ENCODE data around the gene TMEM107.

TMEM107 gene

DNA sequence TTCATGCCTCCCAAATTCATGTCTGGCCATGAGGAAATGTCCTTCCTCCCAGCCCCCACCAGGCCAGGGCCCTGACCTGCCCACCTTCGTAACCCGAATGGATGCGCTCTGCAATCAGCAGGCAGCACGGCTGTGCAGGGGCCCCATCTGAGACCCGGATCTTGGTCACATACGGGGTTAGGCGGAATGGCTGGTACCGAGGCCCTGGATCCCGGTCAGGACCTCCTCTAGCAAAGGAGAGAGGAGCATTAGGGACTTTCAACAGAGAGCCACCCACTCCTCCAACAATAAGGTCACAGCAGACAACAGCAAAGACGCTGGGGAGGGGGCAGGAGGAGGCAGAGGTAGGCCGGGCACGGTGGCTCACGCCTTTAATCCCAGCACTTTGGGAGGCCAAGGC lies 27.6 kb downstream of the TMEM107 start:
- DNase-seq = no peak

DNA sequence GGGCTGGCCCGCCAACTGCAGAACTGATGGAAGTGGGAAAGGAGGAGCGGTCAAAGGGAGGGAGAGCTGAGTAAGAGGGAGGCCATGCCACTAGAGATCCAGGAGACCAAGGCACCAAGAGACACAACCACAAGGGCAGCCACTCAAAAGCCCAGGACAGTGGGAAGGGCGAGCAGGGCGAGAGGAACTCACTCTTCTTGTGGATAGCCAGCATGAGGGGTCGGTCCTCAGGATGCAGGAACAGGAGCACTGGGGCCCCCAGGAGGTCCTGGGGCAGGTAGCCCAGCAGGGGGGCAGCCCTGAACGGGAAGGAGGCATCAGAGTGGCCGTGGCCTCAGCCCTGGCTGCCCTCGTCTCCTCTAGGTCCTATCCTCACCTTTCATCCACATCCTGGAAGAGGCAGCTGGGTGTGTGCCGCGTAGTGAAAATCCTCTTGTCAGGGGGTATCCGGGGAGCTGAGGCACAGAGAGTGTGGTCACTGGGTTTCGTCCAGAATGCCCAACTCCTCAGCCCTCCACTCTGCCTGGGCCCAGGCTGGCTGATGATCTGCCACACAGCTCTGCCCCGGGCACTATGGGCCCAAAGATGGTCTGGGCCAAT lies 28.3 kb downstream of the TMEM107 start:
- no peak for DNase-seq

DNA sequence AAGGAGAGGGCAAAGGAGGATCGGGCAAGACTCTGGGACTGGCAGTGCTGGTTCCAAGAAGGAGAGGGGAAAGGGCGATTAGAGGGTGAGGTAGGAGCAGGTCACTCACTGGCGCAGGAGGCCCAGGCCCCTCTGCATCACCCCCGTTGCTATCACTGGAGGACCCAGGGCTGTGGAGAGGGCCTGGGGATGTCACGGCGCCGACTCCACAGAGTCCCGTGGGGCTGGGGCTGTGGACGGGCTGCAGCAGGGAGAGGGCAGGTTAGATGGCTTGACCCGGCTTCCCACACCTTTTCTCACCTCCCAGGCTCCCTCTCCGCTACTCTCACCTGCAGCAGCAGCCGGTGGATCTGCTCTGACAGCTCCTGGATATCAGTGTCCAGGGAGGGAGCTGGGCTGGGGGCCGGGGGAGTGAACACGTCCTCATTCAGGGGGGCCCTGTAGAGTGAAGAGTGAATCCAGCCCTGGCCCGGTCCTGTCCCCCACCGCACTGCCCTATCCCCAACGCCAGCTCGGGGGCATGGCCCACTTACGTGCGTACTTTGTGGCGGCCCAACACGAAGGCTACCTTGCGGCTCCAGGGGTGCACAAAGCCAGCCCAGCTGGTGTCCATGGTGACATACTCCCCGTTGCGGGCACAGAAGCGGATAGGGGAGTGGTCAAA lies 28.9 kb downstream of the TMEM107 start:
- no peak for DNase-seq

DNA sequence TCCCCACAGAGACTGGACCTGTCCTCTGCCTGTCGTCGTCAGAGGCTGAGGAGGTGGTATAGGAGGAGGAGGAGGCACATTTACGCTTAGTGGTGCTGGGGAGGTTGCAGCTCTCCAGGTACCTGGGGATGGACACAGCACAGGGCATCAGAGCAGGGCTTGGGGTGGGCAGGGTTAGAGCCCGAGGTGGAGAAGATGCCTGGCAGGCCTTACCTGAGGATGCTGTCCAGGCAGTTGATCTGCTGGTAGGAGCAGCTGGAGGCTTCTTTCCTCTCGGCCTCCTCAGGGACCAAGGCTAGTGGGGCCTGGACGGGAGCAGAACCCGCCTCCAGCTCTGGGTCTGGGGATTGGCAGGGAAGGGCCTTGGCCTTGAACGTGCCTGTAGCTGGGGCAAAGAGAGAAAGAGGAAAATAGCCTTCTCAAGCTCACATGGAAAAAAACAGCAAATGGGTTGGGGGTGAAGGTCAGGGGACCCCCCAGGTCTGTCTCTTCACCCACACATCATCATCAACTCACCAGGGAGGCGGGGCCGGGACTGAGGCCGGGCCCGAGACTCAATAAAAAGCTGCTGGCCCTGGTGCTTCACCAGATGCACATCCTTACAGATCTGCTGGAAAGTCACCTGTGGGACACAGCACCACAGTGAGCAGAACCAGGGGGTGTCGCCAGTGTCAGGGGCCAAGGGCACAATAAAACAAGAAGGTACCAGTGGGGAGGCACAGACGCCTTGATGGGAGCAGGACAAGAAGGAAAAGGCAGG lies 29.6 kb downstream of the TMEM107 start:
- no peak for DNase-seq

- no peak for DNase-seq
Observed at GRCh38 chr17:8145811-8146210, 30.4 kb downstream of the TMEM107 start.

DNA sequence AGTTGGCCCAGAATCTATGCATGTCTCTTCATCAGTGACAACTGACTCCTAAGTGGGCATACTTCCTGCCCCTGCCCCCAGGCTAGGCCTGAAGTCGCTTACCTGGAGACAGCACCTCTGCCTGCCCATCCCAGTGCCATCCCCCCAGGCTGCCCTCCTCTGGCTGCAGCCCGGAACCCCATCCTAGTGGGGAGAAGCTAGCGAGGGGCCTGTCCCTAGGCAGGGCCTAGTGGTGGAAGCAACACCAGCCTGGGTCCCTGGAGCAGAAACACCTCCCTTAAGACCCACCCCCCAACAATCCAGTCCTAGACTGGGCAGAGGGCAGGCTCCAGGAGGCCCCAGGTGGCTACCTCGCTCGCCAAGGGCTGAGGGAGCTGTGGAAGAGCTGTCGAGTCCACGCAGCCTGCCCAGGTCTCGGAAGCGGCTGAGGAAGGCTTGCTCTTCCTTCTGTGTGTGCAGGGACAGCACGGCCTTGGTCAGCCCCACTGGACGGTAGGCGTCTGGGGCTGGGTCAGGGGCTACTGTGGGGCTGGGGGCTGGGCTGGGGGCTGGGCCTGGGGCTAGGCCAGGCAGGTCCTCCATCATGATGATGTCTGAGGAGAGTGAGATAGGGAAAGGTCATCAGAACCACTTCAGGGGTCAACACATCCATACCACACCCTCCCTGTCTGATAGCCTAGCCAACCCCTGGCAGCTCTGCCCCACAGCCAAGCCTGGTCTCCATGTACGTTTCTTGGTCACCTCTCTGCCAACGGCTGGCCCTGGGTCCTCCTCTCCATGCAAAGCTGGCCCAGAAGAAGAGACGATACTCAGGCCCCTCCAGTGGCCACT lies 31.6 kb downstream of the TMEM107 start:
- no peak for DNase-seq

DNA sequence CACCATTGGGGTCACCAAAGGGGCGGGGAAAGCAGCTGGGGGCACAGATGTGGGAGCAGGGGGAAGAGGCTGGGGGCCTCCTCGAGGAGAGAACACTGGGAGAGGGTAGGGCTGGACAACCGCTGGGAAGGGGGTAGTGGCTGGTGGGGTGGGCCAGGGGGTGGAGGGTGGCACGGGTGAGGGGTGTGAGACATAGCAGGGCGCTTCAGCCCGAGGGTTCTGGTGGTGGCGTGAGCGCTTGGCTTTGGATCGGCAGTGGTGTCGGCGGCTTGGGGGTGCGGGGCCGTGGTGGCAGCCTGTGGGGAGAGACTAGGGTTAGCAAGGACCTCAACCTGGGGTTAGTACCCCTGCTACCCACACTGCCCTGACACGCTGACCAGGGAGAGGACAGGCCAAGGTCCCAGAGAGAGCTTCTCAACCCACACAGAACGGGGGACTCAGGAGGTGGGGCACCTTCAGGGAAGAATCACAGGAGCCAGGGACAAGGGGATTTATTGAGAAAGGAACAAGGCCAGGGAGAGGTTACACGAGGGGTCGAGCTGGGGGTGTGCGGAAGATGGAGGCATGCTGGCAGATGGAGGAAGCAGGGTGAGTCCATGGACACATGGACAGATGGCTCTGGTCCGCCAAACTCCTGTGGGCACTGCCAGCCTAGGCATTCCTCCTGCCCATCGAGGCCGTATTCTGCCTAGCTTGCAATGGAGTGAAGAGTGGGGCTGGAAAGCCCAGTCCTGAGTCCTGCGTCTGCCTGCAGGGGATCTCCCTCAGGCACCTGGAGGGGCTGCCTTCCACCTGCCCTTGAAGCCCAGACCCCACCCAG lies 32.4 kb downstream of the TMEM107 start:
- DNase-seq = no peak

- no peak for DNase-seq
Observed at GRCh38 chr17:8142887-8143580, 33.1 kb downstream of the TMEM107 start.

GRCh38 chr17:8142158-8142886 lies 33.9 kb downstream of the TMEM107 start:
- DNase-seq = no peak

DNA sequence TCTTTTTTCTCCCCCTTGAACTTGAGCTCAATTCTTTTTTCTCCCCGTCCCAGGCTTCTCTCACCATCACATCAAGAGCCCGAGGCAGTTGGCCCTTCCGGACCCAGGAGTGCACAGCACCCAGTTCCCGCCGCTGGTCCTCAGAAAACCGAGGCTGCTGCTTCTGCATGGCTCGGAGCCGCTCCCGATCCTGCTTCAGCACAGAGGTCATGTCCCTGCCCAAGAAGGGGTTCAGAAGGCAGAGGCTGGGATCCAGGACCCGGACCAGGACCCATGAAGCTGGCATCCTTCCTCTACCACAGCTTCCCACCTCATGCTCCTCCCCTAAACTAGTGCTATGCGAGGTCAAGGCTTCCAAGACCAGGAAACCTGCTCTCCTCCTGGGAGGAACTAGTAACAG lies 34.4 kb downstream of the TMEM107 start:
- DNase-seq = no peak

DNA sequence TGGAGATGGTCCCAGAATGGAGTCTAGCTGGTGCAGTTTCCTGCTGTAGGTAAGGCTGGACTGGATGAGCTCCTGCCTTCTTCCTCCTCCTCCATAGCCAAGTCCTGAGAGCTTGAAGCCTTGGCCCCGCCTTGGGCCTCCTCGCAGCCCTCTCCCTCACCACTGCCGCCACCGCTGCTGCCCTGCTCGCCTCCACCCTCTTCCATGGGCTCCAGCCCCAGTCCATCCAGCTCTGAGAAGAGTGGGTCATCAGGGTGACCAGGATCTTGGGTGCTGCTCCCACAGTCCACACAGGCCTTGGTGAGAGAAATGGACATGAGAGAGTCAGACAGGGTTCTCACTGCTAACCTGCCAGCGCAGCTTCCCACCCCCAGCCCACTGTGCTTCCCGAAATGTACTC lies 35.1 kb downstream of the TMEM107 start:
- no peak for DNase-seq

- DNase-seq = no peak
Observed at GRCh38 chr17:8140065-8141029, 35.8 kb downstream of the TMEM107 start.

GRCh38 chr17:8138672-8139371 lies 37.4 kb downstream of the TMEM107 start:
- peak; percentile 97 for DNase-seq

- DNase-seq = no peak
Observed at GRCh38 chr17:8138374-8138671, 37.9 kb downstream of the TMEM107 start.

DNA sequence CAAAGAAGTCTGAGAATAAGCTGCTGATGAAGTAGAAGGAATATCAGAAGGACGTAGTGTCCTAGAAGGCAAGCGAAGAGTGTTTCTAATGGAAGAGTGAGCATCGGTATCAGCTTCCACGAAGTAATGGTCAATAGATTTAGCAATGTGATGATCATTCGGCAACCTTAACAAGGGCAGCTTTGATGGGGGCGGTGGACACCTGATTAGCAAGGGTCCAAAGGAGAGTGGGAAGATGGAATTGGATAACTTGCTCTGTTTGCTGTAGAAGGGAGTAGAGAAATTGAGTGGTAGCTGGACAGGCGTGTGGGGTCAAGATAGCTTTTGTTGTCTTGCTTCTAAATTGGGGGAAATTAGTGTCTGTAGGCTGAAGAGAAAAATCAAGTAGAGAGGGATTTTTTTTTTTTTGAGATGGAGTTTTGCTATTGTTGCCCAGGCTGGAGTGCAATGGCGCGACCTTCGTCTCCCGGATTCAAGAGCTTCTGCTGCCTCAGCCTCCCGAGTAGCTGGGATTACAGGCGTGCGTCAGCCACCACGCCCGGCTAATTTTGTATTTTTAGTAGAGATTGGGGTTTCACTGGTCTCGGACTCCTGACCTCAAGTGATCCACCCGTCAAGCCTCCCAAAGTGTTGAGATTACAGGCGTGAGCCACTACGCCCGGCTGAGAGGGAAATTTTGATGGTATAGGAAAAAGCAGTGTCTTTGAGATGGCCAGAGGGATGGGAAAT lies 38.4 kb downstream of the TMEM107 start:
- DNase-seq = no peak

GRCh38 chr17:8133941-8134340 lies 42.2 kb downstream of the TMEM107 start:
- DNase-seq = no peak

GRCh38 chr17:8133399-8133798 lies 42.8 kb downstream of the TMEM107 start:
- DNase-seq = no peak

DNA sequence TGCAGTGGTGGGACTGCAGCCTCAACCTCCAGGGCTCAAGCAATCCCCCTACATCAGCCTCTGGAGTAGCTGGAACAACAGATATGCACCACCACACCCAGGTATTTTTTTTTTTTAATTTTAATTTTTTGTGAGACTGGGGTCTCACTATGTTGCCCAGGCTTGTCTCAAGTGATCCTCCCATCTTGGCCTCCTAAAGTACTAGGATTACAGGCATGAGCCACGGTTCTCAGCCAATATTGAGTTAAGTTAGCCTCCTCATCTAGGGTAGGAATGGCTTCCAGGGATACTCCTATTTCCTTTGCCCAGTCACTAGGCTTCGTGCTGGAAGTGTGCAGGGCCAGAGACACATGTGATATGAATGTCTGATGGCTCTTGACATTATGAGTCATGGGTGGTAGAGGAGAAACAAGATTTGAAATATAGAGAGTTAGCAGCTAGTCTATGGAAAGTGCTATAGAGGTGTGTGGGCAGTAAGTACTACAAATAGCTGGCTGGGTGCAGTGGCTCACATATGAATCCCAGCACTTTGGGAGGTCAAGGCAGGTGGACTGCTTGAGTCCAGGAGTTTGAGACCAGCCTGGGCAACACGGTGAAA lies 44.2 kb downstream of the TMEM107 start:
- no peak for DNase-seq
